ENCODE results near the gene DCTD. TPM values are rescaled to one million over a fixed set of nuclear protein-coding genes. Genes with fewer than 3 reads are reported as not detected.
A peak's percentile ranks its signal among the peaks of the same experiment; 100 is the strongest.

Gene DCTD
- total RNA-seq, 1 donor from 2014 or later: 93.4 TPM

DNA sequence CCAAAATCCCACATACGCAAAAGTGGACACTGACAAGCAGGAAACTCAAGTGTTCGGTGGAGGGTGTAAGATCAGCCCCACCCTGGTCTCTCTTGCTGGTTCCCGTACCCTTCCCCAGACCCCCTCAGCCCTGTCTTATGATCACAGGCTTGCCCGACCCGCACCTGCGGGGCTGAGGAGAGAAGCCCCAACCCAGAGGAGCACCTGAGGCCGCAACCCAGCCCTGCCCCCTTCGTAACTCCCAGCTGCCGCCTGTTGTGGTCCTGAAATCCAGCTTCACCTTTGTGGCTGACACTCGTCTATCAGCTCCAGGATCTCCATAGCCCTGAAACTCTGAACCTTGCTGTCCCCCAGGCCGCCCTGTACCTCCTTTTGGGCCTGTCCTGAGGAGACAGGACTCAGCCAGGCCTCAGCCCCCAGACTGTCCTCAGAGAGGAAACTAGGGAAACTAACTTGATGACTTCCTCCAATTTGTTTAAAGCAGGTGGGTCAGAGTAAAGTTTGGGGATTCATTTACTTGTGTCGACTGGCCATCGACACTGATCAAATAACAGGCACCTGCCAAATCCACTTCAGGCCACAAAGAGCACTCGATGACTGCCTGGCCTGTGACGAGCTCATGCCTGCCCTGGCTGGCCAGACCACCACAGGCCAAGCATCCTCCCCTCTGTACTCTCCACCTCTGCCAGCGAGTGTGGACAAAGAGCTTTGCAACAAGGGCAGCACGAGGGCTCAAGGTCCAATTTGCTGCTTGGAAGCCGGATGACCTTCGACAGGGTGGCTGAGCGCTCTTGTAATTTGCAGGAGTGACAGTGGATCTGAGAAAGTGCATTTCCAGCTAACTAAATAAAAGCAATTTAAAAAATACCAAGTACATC is 19.3 kb downstream of the DCTD start:
- Mint-ChIP-seq H3K27ac (no peak overlapping the region), H3K36me3 (peaks cover 40% of the 10 kb centered on the region), H3K9me3 (no peaks in the 10 kb centered on the region), H3K4me1 (peaks cover 2% of the 10 kb centered on the region), H3K4me3 (no peak overlapping the region), H3K27me3 (ENCODE audit: insufficient read depth, low read depth) (no peaks in the 10 kb centered on the region)
- Histone ChIP-seq H3K27ac (peak overlapping the region; percentile 80), H3K9ac (no peak overlapping the region), H3K36me3 (peaks cover 9% of the 10 kb centered on the region), H4K20me1 (ENCODE audit: low read depth) (peaks cover 18% of the 10 kb centered on the region), H3K79me2 (ENCODE audit: low read depth) (no peaks in the 10 kb centered on the region), H2AFZ (replicated peaks) (no peak overlapping the region), H3K4me2 (no peak overlapping the region), H3K4me3 (no peak overlapping the region), H3K27me3 (no peaks in the 10 kb centered on the region), H3K4me1 (no peaks in the 10 kb centered on the region), H3F3A (ENCODE audit: low read depth) (no peaks in the 10 kb centered on the region), H3K9me3 (ENCODE audit: low read depth) (no peaks in the 10 kb centered on the region)
- no peak for DNase-seq (ENCODE audit: low spot score)
- TF ChIP-seq EZH2 (IDR thresholded peaks at IDR 0.05) (no peak), EZH2phosphoT487 (IDR thresholded peaks at IDR 0.05) (no peak)

GRCh38 chr4:182896421-182896820 is 20.8 kb downstream of the DCTD start:
- H3K4me3 ChIP-seq: no peak overlapping the region
- no peak overlapping the region for H3K9ac ChIP-seq
- H3K9me3 ChIP-seq (ENCODE audit: low read depth): no peaks in the 10 kb centered on the region
- Mint-ChIP-seq H3K9me3 (no peaks in the 10 kb centered on the region), H3K27ac (no peak overlapping the region), H3K4me3 (no peak overlapping the region), H3K27me3 (ENCODE audit: insufficient read depth, low read depth) (no peaks in the 10 kb centered on the region), H3K4me1 (peaks cover 2% of the 10 kb centered on the region), H3K36me3 (peaks cover 36% of the 10 kb centered on the region)
- no peak for DNase-seq (ENCODE audit: low spot score)
- H3K27me3 ChIP-seq: no peaks in the 10 kb centered on the region
- no peak overlapping the region for H2AFZ ChIP-seq (replicated peaks)
- H3K27ac ChIP-seq: no peak overlapping the region
- H3K4me1 ChIP-seq: no peaks in the 10 kb centered on the region
- TF ChIP-seq, protein P1, sequence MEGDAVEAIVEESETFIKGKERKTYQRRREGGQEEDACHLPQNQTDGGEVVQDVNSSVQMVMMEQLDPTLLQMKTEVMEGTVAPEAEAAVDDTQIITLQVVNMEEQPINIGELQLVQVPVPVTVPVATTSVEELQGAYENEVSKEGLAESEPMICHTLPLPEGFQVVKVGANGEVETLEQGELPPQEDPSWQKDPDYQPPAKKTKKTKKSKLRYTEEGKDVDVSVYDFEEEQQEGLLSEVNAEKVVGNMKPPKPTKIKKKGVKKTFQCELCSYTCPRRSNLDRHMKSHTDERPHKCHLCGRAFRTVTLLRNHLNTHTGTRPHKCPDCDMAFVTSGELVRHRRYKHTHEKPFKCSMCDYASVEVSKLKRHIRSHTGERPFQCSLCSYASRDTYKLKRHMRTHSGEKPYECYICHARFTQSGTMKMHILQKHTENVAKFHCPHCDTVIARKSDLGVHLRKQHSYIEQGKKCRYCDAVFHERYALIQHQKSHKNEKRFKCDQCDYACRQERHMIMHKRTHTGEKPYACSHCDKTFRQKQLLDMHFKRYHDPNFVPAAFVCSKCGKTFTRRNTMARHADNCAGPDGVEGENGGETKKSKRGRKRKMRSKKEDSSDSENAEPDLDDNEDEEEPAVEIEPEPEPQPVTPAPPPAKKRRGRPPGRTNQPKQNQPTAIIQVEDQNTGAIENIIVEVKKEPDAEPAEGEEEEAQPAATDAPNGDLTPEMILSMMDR (IDR thresholded peaks at IDR 0.05): no peak
- TF ChIP-seq EZH2 (IDR thresholded peaks at IDR 0.05) (no peak), EZH2phosphoT487 (IDR thresholded peaks at IDR 0.05) (no peak)
- no peak overlapping the region for H3K4me2 ChIP-seq
- H3K36me3 ChIP-seq: peaks cover 9% of the 10 kb centered on the region
- H4K20me1 ChIP-seq (ENCODE audit: low read depth): peaks cover 12% of the 10 kb centered on the region
- no peaks in the 10 kb centered on the region for H3K79me2 ChIP-seq (ENCODE audit: low read depth)
- no peaks in the 10 kb centered on the region for H3F3A ChIP-seq (ENCODE audit: low read depth)

GRCh38 chr4:182895791-182896292 is 21.3 kb downstream of the DCTD start:
- H3K27me3 ChIP-seq: no peaks in the 10 kb centered on the region
- TF ChIP-seq, protein P1 (IDR thresholded peaks at IDR 0.05): no peak
- TF ChIP-seq EZH2 (IDR thresholded peaks at IDR 0.05): no peak
- TF ChIP-seq EZH2phosphoT487 (IDR thresholded peaks at IDR 0.05): no peak
- no peaks in the 10 kb centered on the region for H3K27me3 Mint-ChIP-seq (ENCODE audit: insufficient read depth, low read depth)
- H3K36me3 Mint-ChIP-seq: peaks cover 40% of the 10 kb centered on the region
- H3K4me1 Mint-ChIP-seq: peaks cover 2% of the 10 kb centered on the region
- no peaks in the 10 kb centered on the region for H3F3A ChIP-seq (ENCODE audit: low read depth)
- peaks cover 9% of the 10 kb centered on the region for H3K36me3 ChIP-seq
- H3K9me3 Mint-ChIP-seq: no peaks in the 10 kb centered on the region
- no peak overlapping the region for H3K4me2 ChIP-seq
- no peaks in the 10 kb centered on the region for H3K4me1 ChIP-seq
- peaks cover 12% of the 10 kb centered on the region for H4K20me1 ChIP-seq (ENCODE audit: low read depth)
- H2AFZ ChIP-seq (replicated peaks): no peak overlapping the region
- H3K79me2 ChIP-seq (ENCODE audit: low read depth): no peaks in the 10 kb centered on the region
- H3K27ac ChIP-seq: no peak overlapping the region
- H3K4me3 Mint-ChIP-seq: no peak overlapping the region
- H3K9me3 ChIP-seq (ENCODE audit: low read depth): no peaks in the 10 kb centered on the region
- no peak overlapping the region for H3K9ac ChIP-seq
- H3K27ac Mint-ChIP-seq: no peak overlapping the region
- H3K4me3 ChIP-seq: no peak overlapping the region
- no peak for DNase-seq (ENCODE audit: low spot score)
